K562 (cell line): Measurements from ENCODE around the gene SEPTIN8. TPM values are rescaled to one million over a fixed set of nuclear protein-coding genes. Genes with fewer than 3 reads are reported as not detected.
A peak's percentile ranks its signal among the peaks of the same experiment; 100 is the strongest.

Experiments
- CBFB ChIP-seq: sonication (generic); formaldehyde crosslinking; IDR thresholded peaks from 2 replicates; pipeline ENCODE4 v1.4.0; 2020; ENCODE audit warnings: mild to moderate bottlenecking, missing genetic modification reagents
- CTBP1 ChIP-seq: fragments of 450-650 bp; IDR thresholded peaks from 2 replicates; pipeline ENCODE4 v1.6.1; 2016; ENCODE audit warnings: borderline replicate concordance
- ETS1 ChIP-seq: conservative IDR thresholded peaks from 2 replicates; pipeline ENCODE4 v1.6.1; 2011; ENCODE audit warnings: low read depth, mild to moderate bottlenecking, low read length; ENCODE audit not compliant: control insufficient read depth
- KLF10 ChIP-seq: fragments of 250-450 bp; sonication (Bioruptor Pico); IDR thresholded peaks from 2 replicates; pipeline ENCODE4 v1.6.1; 2021; ENCODE audit warnings: matching md5 sums
- MCM7 ChIP-seq, 2 experiments: fragments of 450-650 bp; IDR thresholded peaks; 2 replicates each; pipeline ENCODE4 v1.6.1; 2016 to 2018
- MEF2D ChIP-seq: conservative IDR thresholded peaks from 2 replicates; pipeline ENCODE4 v1.6.1; 2016; ENCODE audit warnings: low read depth, missing genetic modification characterization, missing compliant biosample characterization
- RBBP5 ChIP-seq: fragments of 200-600 bp; sonication (generic); IDR thresholded peaks from 2 replicates; pipeline ENCODE4 v1.6.1; 2012; ENCODE audit warnings: borderline replicate concordance, mild to moderate bottlenecking, low read length, control low read depth, inconsistent platforms; ENCODE audit not compliant: insufficient read depth, poor library complexity, severe bottlenecking
- RCOR1 ChIP-seq, 2 experiments: IDR thresholded peaks; 2 replicates each; pipeline ENCODE4 v1.6.1; 2012; ENCODE audit warnings: low read depth in 2 of 2, low read length in 2 of 2, borderline replicate concordance in 1 of 2, improper control_type of control experiment in 1 of 2
- RFX1 ChIP-seq: fragments of 450-650 bp; IDR thresholded peaks from 2 replicates; pipeline ENCODE4 v1.6.1; 2016; ENCODE audit warnings: mild to moderate bottlenecking, moderate library complexity
- SUPT5H ChIP-seq: fragments of 450-650 bp; IDR thresholded peaks from 2 replicates; pipeline ENCODE4 v1.6.1; 2016
- USF2 ChIP-seq: sonication (generic); formaldehyde crosslinking; IDR thresholded peaks from 2 replicates; pipeline ENCODE4 v1.5.0; 2020; ENCODE audit warnings: missing genetic modification reagents
- ZMIZ1 ChIP-seq, 2 experiments: fragments of 150-350 bp in 1 of 2; IDR thresholded peaks; 2 replicates each; pipeline ENCODE4 v1.6.1; 2012 to 2016; ENCODE audit warnings: low read depth in 2 of 2, low read length in 2 of 2, mild to moderate bottlenecking in 1 of 2, moderate library complexity in 1 of 2
- ZNF395 ChIP-seq: fragments of 200-800 bp; sonication (Bioruptor generic); IDR thresholded peaks from 2 replicates; pipeline ENCODE4 v1.6.1; 2017; ENCODE audit warnings: missing genetic modification characterization, missing compliant biosample characterization
- ZNF449 ChIP-seq: fragments of 250-450 bp; sonication (Bioruptor Pico); IDR thresholded peaks from 2 replicates; pipeline ENCODE4 v1.8.0; 2022; ENCODE audit warnings: moderate library complexity, mild to moderate bottlenecking, inconsistent platforms
- ZNF592 ChIP-seq: fragments of 450-650 bp; IDR thresholded peaks from 2 replicates; pipeline ENCODE4 v1.6.1; 2017; ENCODE audit warnings: antibody characterized with exemption, mild to moderate bottlenecking
- polyA plus RNA-seq, 8 experiments: library from polyadenylated mRNA; depleted of rRNA in 4 of 8; stranded (reverse) in 5 of 8; unstranded in 3 of 8; fragments of >200 nt; fragmentation: Nextera tagmentation in 2 of 8; fragmentation: Illumina TruSeq in 1 of 8; extraction: Ambion mirVana in 2 of 8; extraction: Trizol in 1 of 8; gene quantifications; 2 replicates each; pipeline versions ENCODE4 v1.2.1 to v1.2.3, GENCODE V29; 2011 to 2014; ENCODE audit warnings: inconsistent platforms in 1 of 8, missing spikeins in 1 of 8
- total RNA-seq, 7 experiments: library from RNA; depleted of rRNA in 6 of 7; stranded (reverse); fragments of >200 nt in 6 of 7; fragmentation: Illumina TruSeq in 2 of 7; extraction: Trizol in 2 of 7; gene quantifications; 2 replicates each; pipeline versions ENCODE4 v1.2.1 to v1.2.3, GENCODE V29; 2011 to 2021; ENCODE audit warnings: low replicate concordance in 1 of 7

SEPTIN8 gene
- total and polyA plus RNA-seq, 9 of the 15 experiments (the other 6 are each of a cell fraction or from before 2014, with no cell fraction given) = 19.3 to 142 (median 101) TPM

- TF ChIP-seq ZNF449 (CRISPR knock-in tag) (no peak), ZNF592 (0 out of 2 replicates have a peak, but pooled peaks have one; percentile 52), USF2 (CRISPR knock-in tag) (no peak), CTBP1 (peak; percentile 59), KLF10 (CRISPR knock-in tag) (no peak), MEF2D (no peak), RCOR1 (IDR thresholded peaks at IDR 0.05; ENCODE audit: borderline replicate concordance in 1 of 2, low read depth in 2 of 2, low read length in 2 of 2) (peak in 1 of 2 experiments; percentile 29; a peak in 1 of 4 replicates), SUPT5H (no peak), ZNF395 (CRISPR knock-in tag) (0 out of 2 replicates have a peak, but pooled peaks have one; percentile 23), CBFB (CRISPR knock-in tag) (no peak), ZMIZ1 (IDR thresholded peaks at IDR 0.05; ENCODE audit: low read depth in 2 of 2, low read length in 2 of 2) (no peak), RBBP5 (no peak), RFX1 (no peak), MCM7 (IDR thresholded peaks at IDR 0.05) (no peak), ETS1 (no peak)
Measured at GRCh38 chr5:132782101-132782500, 5.1 kb upstream of the SEPTIN8 start (continued).
